Gastrocnemius medialis (tissue), 4 donors: ENCODE measurements around the gene WDR20. TPM values are rescaled to one million over a fixed set of nuclear protein-coding genes. Genes with fewer than 3 reads are reported as not detected.

Experiments
- ATAC-seq, 2 donors: fragments of 150-250 bp; one replicate each; pipeline ENCODE4 v1.9.1; 2016
- DNase-seq, 2 donors: peaks; one replicate each; pipeline ENCODE4 v3.0.0-alpha.2; 2019
- H3K27ac ChIP-seq, 4 donors: fragments of 200-600 bp; sonication (generic); 1 replicate in 1 of 4; 2 replicates in 3 of 4; pipeline ENCODE4 v1.5.1; 2016 to 2018; ENCODE audit warnings: mild to moderate bottlenecking in 2 of 4, moderate library complexity in 1 of 4
- H3K27me3 ChIP-seq, 3 donors: fragments of 200-600 bp; sonication (generic) in 2 of 3; 1 replicate in 1 of 3; 2 replicates in 2 of 3; pipeline versions ENCODE4 v1.5.1 to v1.6.0; 2016 to 2019; ENCODE audit warnings: mild to moderate bottlenecking in 1 of 3, moderate library complexity in 1 of 3
- H3K36me3 ChIP-seq, 2 donors: fragments of 200-600 bp; sonication (generic) in 1 of 2; one replicate each; pipeline ENCODE4 v1.5.1; 2017 to 2018
- H3K4me1 ChIP-seq, 2 donors: fragments of 200-600 bp; sonication (generic) in 1 of 2; one replicate each; pipeline ENCODE4 v1.5.1; 2016 to 2017; ENCODE audit warnings: mild to moderate bottlenecking in 2 of 2
- H3K4me3 ChIP-seq, 4 donors: fragments of 200-600 bp; sonication (generic) in 3 of 4; 1 replicate in 1 of 4; 2 replicates in 3 of 4; pipeline ENCODE4 v1.5.1; 2016 to 2019; ENCODE audit warnings: mild to moderate bottlenecking in 2 of 4
- H3K9me3 ChIP-seq, 3 donors: fragments of 200-600 bp; sonication (generic) in 2 of 3; 1 replicate in 1 of 3; 2 replicates in 2 of 3; pipeline ENCODE4 v1.5.1; 2016 to 2019
- CTCF ChIP-seq, 5 experiments: fragments of 450-650 bp in 3 of 5; fragments of 200-600 bp in 2 of 5; sonication (generic) in 2 of 5; IDR thresholded peaks in 4 of 5; conservative IDR thresholded peaks in 1 of 5; 1 replicate in 4 of 5; 2 replicates in 1 of 5; pipeline ENCODE4 v1.5.1; 2016 to 2019; ENCODE audit warnings: antibody characterized with exemption in 5 of 5, mild to moderate bottlenecking in 3 of 5, moderate library complexity in 3 of 5
- POLR2A ChIP-seq, 2 donors: fragments of 450-650 bp; IDR thresholded peaks; one replicate each; pipeline ENCODE4 v1.6.1; 2017; ENCODE audit warnings: antibody characterized with exemption in 2 of 2, mild to moderate bottlenecking in 2 of 2, moderate library complexity in 2 of 2
- in situ Hi-C, 4 donors: fragments of 200-750 bp; cut with MboI; loops; one replicate each; pipeline versions ENCODE4 v1.15.0 to v1.8.0; 2017; ENCODE audit warnings: low sequenced_read_pairs in 4 of 4
- intact Hi-C: fragments of 100-400 bp; cut with DNase I; formaldehyde crosslinking; loops from one replicate; pipeline ENCODE4 v1.15.1; 2023; ENCODE audit warnings: low total_unique reads
- total RNA-seq, 4 donors: library from RNA; depleted of rRNA; stranded (reverse); fragments of >200 nt; gene quantifications; one replicate each; pipeline versions ENCODE4 v1.1.0 to v1.2.3, GENCODE V29; 2016

WDR20 gene
- total RNA-seq, 4 donors from 2014 or later = 18.1 to 49.7 (median 21.0) TPM

DNA sequence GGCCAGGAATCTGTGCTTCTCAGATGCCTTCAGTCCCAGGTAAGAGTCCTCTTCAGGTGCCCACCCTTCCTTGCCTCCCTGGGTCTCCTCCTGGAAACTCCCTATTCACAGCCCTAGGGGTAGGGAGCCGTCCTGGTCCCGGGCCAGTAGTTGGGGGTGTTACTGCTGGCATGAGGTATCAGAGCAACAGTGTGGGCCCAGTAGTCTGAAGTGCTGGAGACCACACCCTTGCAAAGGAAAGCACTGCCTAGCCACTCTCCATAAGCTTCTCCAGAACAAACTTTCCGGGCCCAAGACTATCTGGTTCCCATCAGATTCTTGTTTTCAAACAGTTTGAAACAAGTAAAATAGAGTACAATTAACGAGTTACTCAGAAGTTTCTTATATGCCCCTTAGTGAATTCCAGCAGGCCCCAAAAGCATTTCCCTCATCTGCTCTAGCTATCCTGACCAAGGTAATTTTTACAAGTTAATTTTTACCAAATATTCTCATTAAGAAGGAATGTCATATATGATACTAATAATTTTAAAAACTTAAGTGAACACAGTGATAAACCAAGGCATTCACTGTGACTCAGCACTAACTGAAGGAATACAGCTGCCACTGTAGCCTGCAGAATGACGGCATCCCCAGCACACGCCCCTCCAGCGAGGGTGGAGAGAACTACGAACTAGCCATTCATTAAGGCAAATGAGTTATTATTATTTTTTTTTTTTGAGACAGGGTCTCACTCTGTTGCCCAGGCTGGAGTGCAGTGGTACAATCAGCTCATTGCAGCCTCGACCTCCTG lies 115.9 kb downstream of the WDR20 start:
- in situ Hi-C loops = no loop called here
- no peaks in the 10 kb centered on the region for H3K9me3 ChIP-seq
- DNase-seq = no peak
- H3K4me1 ChIP-seq = no peaks in the 10 kb centered on the region
- TF ChIP-seq CTCF (IDR thresholded peaks at IDR 0.05 in 4 of 5, conservative IDR thresholded peaks at IDR 0.05 in 1 of 5) = no peak
- no peak for TF ChIP-seq POLR2A (IDR thresholded peaks at IDR 0.05)
- ATAC-seq = no peak
- no peak overlapping the region for H3K4me3 ChIP-seq
- no peaks in the 10 kb centered on the region for H3K27me3 ChIP-seq
- intact Hi-C loops = no loop called here
- H3K36me3 ChIP-seq = no peaks in the 10 kb centered on the region
- H3K27ac ChIP-seq = no peak overlapping the region

GRCh38 chr14:102256716-102257115 lies 117.0 kb downstream of the WDR20 start:
- Histone ChIP-seq H3K4me3 (no peak overlapping the region), H3K27ac (no peak overlapping the region), H3K36me3 (no peaks in the 10 kb centered on the region), H3K4me1 (no peaks in the 10 kb centered on the region), H3K27me3 (no peaks in the 10 kb centered on the region), H3K9me3 (no peaks in the 10 kb centered on the region)
- ATAC-seq (no peak), DNase-seq (no peak)
- intact Hi-C loops (no loop called here), in situ Hi-C loops (no loop called here)
- no peak for TF ChIP-seq CTCF (IDR thresholded peaks at IDR 0.05 in 4 of 5, conservative IDR thresholded peaks at IDR 0.05 in 1 of 5)
- no peak for TF ChIP-seq POLR2A (IDR thresholded peaks at IDR 0.05)

GRCh38 chr14:102258136-102258535 lies 118.4 kb downstream of the WDR20 start:
- intact Hi-C loops (no loop called here), in situ Hi-C loops (no loop called here)
- Histone ChIP-seq H3K36me3 (no peaks in the 10 kb centered on the region), H3K4me3 (no peak overlapping the region), H3K27ac (no peak overlapping the region), H3K9me3 (no peaks in the 10 kb centered on the region), H3K4me1 (no peaks in the 10 kb centered on the region), H3K27me3 (no peaks in the 10 kb centered on the region)
- DNase-seq (no peak), ATAC-seq (no peak)
- no peak for TF ChIP-seq CTCF (IDR thresholded peaks at IDR 0.05 in 4 of 5, conservative IDR thresholded peaks at IDR 0.05 in 1 of 5)

Other genes with a start within 250 kb of the WDR20 start
- gene DYNC1H1, start 175.3 kb upstream of the WDR20 start, total RNA-seq = 100 to 1,000 TPM; 486 to 737 (median 718) TPM
- 100 to 1,000 TPM; 227 to 609 (median 488) TPM for gene HSP90AA1, start 52.9 kb upstream of the WDR20 start, total RNA-seq
- gene MOK, start 165.3 kb downstream of the WDR20 start, total RNA-seq = 1 to 10 TPM; 1.3 to 2.8 (median 2.3) TPM
- 10 to 100 TPM; 10.6 to 16.8 (median 14.0) TPM for gene ZNF839, start 179.8 kb downstream of the WDR20 start, total RNA-seq
- gene CINP, start 223.0 kb downstream of the WDR20 start, total RNA-seq = 10 to 100 TPM; 19.2 to 25.1 (median 21.5) TPM
- gene TECPR2, start 223.0 kb downstream of the WDR20 start, total RNA-seq = 10 to 100 TPM; 10.0 to 45.0 (median 20.2) TPM